Activated CD8-positive, alpha-beta memory T cell treated with anti-CD3 and anti-CD28 coated beads, Interleukin-2, amount 50 U/mL, for 4 hours (primary cell): Measurements from ENCODE around the gene RLF.

Experiments used
- DNase-seq: peaks from one replicate; pipeline ENCODE4 v3.0.0-alpha.2; 2020

Gene RLF

DNA sequence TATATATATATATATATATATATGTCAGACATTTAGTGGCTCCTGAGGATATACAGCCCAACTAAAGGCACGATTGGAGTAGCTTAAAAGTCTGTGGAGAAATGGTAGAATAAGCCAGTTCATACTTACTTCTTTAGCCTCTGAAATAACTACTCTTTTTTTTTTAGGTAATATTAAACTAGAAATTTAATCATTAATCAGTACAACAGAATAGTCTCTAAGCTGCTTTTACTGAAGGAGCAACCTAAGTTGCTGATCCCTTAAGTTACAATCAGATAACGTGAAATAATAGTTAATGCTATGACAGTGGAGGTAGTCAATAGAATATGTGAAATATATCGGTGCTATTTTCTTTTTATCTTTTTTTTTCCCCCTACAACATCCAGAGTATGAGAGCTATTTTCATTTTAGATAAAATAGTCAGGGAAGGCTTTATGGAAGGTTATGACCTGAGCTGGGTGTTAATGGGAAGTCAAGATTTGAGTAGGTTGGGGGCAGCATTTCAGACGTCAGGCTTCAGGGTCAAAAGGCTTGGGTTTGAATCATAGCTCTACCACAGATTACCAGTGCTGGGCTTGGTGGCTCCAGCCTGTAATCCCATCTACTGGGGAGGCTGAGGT lies 112.5 kb downstream of the RLF start:
- no peak for DNase-seq

DNA sequence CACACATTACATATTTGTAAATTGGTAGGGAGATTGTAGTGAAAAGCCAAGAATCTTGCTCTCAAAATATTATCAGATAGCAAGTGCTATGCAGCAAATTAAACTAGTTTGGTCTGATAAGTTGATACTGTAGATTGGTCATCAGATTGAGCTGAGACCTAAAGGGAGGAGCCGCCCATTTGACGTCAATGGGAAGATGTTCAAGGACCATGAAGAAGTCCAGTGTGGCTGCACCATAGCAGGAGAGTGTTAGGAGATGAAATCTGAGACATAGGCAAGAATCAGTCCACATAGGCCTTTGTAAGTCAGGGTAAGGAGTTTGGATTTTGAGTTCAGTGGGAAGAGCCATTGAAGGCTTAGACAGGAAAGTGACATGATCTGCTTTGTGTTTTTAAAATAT lies 113.1 kb downstream of the RLF start:
- no peak for DNase-seq

DNA sequence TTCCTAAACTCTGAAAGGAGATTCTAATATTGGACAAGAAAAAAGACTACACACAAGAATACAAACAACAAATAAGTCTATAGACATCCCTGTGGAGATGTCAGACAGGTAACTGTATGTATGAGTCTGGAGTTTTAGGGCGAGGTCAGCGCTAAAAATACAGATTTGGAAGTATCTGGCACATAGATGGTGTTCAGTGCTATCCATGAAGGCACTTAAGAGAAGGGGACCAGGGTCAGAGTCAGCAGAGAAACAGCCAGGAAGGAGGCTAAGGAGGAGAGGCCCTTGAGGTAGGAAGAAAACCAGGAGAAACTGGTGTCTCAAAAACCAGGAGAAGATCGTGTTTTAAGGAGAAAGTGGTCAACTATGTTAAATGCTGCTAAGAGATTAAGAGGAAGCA lies 114.9 kb downstream of the RLF start:
- no peak for DNase-seq

GRCh38 chr1:40281853-40282252 lies 120.7 kb downstream of the RLF start:
- no peak for DNase-seq
